Fibroblast of pulmonary artery (primary cell): ENCODE results near the gene KLK12.

Source experiments
- DNase-seq: peaks from one replicate; pipeline ENCODE4 v3.0.0-alpha.2; 2010; ENCODE audit warnings: low read depth
- H3K4me3 ChIP-seq: replicated peaks from 2 replicates; pipeline ENCODE4 v1.5.1; 2011; ENCODE audit warnings: low read depth, mild to moderate bottlenecking, control low read depth, low read length, moderate library complexity
- TF ChIP-seq, protein P1 (sequence below): IDR thresholded peaks from 2 replicates; pipeline ENCODE4 v1.5.1; 2011; ENCODE audit warnings: mild to moderate bottlenecking, control low read depth, low read length, inconsistent platforms; ENCODE audit errors: missing control alignments

KLK12 gene

DNA sequence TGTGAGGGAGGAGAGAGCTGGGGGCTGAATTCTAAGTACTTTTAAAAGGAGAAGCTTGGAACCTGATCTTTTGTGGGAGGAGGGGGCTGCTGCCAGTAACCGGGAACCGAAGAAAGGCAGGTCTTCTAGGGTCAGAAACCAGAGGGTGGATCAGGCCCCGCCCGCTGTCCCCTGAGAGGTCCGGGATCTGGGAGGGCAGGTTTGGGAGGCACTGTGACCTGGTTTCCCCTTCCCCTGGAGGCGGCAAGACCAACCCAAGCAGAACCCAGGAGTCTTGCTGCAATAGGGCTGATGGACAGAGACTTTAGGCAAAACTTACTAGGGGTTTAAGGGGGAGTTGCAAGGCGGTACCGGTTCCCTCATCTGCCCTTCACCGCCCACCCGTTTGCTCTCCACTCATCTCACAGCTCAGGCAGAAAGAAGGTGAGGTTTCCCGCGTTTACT is 32.7 kb downstream of the KLK12 start:
- TF ChIP-seq, protein P1, sequence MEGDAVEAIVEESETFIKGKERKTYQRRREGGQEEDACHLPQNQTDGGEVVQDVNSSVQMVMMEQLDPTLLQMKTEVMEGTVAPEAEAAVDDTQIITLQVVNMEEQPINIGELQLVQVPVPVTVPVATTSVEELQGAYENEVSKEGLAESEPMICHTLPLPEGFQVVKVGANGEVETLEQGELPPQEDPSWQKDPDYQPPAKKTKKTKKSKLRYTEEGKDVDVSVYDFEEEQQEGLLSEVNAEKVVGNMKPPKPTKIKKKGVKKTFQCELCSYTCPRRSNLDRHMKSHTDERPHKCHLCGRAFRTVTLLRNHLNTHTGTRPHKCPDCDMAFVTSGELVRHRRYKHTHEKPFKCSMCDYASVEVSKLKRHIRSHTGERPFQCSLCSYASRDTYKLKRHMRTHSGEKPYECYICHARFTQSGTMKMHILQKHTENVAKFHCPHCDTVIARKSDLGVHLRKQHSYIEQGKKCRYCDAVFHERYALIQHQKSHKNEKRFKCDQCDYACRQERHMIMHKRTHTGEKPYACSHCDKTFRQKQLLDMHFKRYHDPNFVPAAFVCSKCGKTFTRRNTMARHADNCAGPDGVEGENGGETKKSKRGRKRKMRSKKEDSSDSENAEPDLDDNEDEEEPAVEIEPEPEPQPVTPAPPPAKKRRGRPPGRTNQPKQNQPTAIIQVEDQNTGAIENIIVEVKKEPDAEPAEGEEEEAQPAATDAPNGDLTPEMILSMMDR: no peak
- no peak for DNase-seq
- H3K4me3 ChIP-seq: no peak overlapping the region

DNA sequence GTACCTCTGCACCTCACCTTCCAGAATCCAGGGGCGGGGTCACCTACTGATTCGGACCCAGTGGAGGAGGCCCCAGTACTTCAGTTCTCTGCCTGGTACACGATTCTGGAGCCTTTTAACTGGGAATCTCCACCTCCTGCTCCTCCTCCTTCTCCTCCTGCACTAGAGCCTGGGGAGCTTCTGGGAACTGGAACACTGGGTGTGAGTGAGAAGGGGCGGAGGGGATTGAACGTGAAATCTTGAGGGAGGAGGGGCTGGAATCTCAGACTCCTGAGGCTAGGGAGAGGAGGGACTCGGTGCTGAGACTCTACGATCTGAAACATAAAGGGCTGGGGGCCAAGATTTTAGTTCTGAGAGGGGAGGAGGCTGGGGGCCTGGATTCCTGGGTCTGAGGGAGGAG is 33.3 kb downstream of the KLK12 start, which contains the start of gene KLK8:
Gene KLK8, minus strand, starts transcription at position 90 of the 400 bp plus-strand sequence. CDS start 437 bp downstream, outside the sequence.
- no peak for DNase-seq
- TF ChIP-seq, protein P1: no peak
- no peak within 1 kb of the TSS for H3K4me3 ChIP-seq

DNA sequence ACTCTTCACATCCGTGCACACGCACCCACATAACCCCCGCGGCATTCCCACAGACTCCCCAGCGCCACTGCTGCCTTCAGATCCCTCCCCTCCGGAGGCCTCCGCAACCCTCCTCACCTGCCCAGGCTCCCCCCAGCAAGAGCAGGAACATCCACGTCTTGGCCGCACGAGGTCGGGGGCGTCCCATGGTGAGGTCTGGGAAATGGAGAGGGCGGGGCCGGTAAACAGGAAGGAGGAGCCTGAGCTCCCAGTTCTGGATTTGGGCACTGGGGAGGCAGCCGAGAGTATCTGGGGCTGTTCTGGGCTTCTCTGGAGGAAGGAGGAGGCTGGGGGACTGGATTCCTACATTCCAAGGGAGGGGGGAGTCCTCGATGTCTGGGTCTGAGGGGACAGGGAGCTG is 33.8 kb downstream of the KLK12 start:
- no peak overlapping the region for H3K4me3 ChIP-seq
- TF ChIP-seq, protein P1: no peak
- DNase-seq: no peak

DNA sequence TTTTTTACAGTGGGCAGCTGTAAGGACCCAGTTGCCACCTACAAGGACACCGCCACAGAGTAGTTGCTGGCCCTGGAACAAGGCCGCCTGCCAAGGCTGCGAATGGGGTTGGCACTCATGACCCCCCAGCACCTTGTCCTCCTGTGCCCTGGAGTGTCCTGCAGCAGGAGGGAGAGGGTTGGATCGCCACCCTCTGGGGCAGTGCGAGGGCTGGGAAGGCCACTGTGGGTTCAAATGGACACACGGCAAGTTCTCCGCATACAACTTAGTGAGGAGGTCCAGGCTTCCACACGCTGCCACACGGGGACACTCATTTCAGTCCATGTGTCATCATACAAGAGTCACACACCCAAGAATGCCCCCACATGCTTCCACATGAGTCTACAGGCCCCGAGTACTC is 34.4 kb downstream of the KLK12 start:
- no peak for DNase-seq
- TF ChIP-seq, protein P1: no peak
- no peak overlapping the region for H3K4me3 ChIP-seq

DNA sequence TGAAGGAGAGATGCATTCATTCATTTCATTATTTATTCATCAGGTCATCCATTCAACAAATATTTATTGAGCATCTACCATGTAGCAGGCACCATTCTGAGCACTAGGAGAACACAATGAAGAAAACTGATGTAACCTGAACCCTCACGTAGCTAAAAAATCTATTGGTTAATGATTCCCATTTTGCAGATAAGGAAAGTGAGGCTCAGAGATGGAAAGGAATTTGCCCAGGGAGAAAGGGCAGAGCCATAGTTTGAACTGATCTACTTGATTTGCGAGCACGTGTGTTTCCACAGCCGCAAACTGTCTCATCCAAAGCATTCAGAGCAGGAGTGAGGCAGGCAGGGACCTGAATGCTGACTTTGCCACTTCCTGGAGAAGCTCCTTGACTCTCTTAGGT is 36.1 kb downstream of the KLK12 start:
- H3K4me3 ChIP-seq: no peak overlapping the region
- no peak for DNase-seq
- TF ChIP-seq, protein P1: no peak

DNA sequence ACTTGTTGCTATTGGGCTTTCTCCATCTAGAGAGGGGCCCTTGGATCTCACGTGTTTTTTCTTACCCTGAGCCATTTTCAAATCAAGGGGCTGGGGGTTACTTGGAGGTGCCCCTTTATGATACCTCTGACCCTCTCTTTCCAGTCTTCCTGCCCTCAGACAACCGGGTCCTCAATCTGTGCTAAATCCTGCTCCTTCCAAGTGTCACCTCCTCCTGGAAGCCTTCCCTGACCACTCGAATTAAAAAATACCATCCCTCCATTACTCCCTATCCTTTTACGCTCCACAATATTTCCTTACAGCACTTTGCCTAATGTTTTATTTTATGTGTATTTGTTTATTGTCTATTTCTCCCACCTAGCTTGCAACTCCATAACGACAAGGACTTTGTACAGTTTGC is 36.7 kb downstream of the KLK12 start:
- H3K4me3 ChIP-seq: no peak overlapping the region
- DNase-seq: no peak
- TF ChIP-seq, protein P1: no peak

DNA sequence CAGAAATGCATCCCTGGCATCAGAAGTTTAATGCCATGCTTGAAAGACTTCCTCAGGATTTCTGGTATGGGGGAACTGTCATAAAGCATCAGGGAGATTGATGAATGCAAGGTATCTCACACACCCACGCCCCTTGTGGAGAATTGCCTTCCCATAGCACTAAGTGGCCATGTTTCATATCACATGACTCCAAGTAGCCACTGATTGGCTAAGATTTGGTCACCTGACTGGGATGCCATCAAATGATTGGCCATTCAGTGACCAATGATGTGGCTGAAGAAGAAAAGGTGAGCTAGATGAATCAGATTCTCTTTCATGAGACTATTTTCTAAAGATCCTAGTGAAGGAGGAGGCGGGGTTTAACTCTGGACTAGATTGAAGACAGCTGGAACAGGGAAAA is 40.7 kb downstream of the KLK12 start:
- no peak overlapping the region for H3K4me3 ChIP-seq
- DNase-seq: no peak
- TF ChIP-seq, protein P1: no peak
